ENCODE data around the gene NR2F1-AS1. TPM values are rescaled to one million over a fixed set of nuclear protein-coding genes. Genes with fewer than 3 reads are reported as not detected.

Gene NR2F1-AS1
- total and polyA plus RNA-seq, 2 experiments from 2014 or later: 0.59 to 4.5 TPM

DNA sequence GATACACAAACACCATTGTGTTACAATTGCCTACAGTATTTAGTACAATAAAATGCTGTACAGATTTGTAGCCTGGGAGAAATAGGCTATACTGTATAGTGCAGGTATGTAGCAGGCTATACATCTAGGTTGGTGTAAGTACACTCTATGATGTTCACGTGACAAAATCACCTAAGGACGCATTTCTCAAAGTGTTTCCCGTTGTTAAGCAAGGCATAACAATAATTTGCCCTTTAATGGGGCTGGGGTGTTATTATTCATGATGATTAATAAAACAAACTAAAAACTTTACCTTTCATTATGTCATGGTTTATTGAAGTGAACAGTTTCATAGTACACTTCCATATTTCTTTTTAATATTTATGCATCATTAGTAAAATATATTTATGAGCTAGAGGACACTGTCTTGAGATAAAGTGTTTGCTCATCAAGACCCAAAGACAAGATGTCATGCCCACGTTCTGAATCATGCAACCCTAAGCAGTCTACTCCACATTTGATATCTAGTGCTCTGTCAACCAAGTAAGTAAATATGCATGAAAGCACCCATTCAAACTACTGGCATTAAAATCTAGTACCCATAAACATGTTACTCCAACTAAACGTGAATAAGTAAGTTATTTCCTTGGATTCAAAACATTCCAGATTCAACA, 220.5 kb downstream of the NR2F1-AS1 start (continued):
- TF ChIP-seq, protein P1, sequence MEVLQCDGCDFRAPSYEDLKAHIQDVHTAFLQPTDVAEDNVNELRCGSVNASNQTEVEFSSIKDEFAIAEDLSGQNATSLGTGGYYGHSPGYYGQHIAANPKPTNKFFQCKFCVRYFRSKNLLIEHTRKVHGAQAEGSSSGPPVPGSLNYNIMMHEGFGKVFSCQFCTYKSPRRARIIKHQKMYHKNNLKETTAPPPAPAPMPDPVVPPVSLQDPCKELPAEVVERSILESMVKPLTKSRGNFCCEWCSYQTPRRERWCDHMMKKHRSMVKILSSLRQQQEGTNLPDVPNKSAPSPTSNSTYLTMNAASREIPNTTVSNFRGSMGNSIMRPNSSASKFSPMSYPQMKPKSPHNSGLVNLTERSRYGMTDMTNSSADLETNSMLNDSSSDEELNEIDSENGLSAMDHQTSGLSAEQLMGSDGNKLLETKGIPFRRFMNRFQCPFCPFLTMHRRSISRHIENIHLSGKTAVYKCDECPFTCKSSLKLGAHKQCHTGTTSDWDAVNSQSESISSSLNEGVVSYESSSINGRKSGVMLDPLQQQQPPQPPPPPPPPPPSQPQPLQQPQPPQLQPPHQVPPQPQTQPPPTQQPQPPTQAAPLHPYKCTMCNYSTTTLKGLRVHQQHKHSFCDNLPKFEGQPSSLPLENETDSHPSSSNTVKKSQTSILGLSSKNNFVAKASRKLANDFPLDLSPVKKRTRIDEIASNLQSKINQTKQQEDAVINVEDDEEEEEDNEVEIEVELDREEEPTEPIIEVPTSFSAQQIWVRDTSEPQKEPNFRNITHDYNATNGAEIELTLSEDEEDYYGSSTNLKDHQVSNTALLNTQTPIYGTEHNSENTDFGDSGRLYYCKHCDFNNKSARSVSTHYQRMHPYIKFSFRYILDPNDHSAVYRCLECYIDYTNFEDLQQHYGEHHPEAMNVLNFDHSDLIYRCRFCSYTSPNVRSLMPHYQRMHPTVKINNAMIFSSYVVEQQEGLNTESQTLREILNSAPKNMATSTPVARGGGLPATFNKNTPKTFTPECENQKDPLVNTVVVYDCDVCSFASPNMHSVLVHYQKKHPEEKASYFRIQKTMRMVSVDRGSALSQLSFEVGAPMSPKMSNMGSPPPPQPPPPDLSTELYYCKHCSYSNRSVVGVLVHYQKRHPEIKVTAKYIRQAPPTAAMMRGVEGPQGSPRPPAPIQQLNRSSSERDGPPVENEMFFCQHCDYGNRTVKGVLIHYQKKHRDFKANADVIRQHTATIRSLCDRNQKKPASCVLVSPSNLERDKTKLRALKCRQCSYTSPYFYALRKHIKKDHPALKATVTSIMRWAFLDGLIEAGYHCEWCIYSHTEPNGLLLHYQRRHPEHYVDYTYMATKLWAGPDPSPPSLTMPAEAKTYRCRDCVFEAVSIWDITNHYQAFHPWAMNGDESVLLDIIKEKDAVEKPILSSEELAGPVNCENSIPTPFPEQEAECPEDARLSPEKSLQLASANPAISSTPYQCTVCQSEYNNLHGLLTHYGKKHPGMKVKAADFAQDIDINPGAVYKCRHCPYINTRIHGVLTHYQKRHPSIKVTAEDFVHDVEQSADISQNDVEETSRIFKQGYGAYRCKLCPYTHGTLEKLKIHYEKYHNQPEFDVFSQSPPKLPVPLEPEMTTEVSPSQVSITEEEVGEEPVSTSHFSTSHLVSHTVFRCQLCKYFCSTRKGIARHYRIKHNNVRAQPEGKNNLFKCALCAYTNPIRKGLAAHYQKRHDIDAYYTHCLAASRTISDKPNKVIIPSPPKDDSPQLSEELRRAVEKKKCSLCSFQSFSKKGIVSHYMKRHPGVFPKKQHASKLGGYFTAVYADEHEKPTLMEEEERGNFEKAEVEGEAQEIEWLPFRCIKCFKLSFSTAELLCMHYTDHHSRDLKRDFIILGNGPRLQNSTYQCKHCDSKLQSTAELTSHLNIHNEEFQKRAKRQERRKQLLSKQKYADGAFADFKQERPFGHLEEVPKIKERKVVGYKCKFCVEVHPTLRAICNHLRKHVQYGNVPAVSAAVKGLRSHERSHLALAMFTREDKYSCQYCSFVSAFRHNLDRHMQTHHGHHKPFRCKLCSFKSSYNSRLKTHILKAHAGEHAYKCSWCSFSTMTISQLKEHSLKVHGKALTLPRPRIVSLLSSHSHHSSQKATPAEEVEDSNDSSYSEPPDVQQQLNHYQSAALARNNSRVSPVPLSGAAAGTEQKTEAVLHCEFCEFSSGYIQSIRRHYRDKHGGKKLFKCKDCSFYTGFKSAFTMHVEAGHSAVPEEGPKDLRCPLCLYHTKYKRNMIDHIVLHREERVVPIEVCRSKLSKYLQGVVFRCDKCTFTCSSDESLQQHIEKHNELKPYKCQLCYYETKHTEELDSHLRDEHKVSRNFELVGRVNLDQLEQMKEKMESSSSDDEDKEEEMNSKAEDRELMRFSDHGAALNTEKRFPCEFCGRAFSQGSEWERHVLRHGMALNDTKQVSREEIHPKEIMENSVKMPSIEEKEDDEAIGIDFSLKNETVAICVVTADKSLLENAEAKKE (CRISPR knock-in tag; IDR thresholded peaks at IDR 0.05): no peak
- TF ChIP-seq STAT1 (IDR thresholded peaks at IDR 0.05; ENCODE audit: unreplicated experiment): no peak

DNA sequence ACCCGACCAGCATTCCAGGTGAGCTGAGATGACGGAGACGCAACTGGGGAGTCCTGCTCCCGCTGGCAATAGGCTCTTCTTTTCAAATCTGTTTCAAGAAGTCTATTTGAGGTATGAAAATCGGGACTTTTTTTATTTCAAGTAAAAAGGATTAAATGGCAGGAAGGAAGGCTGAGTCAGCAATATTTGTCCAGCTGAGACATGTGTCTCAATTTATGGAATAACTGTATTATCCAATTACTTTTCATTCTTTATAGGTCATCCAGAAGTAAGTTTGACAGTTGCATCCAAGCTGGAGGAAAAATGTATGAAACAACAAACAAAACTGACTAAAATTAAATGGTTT, 221.1 kb downstream of the NR2F1-AS1 start:
- Mint-ChIP-seq H3K27me3 (ENCODE audit: insufficient read depth, low read depth, poor library complexity) (peaks cover 2% of the 10 kb centered on the region), H3K9me3 (no peaks in the 10 kb centered on the region), H3K36me3 (ENCODE audit: low read depth) (no peaks in the 10 kb centered on the region), H3K4me1 (peaks cover 11% of the 10 kb centered on the region; the same call in 2 of the 3 replicates), H3K4me3 (no peak overlapping the region), H3K27ac (peak overlapping the region; percentile 5; the same call in 1 of the 2 replicates)
- Histone ChIP-seq H3K4me2 (no peak overlapping the region), H3K27me3 (ENCODE audit: insufficient read depth) (no peaks in the 10 kb centered on the region), H3K36me3 (ENCODE audit: insufficient read depth) (no peaks in the 10 kb centered on the region), H3K4me3 (no peak overlapping the region), H3F3A (replicated peaks; ENCODE audit: low read depth) (no peaks in the 10 kb centered on the region), H4K20me1 (replicated peaks; ENCODE audit: insufficient read depth) (no peaks in the 10 kb centered on the region), H3K79me2 (replicated peaks; ENCODE audit: insufficient read depth) (no peaks in the 10 kb centered on the region), H3K4me1 (ENCODE audit: insufficient read depth) (no peaks in the 10 kb centered on the region), H3K9me2 (ENCODE audit: insufficient read depth) (no peaks in the 10 kb centered on the region), H3K27ac (ENCODE audit: low read depth) (no peak overlapping the region), H2AFZ (peak overlapping the region; percentile 70; the same call in 1 of the 2 replicates)
- DNase-seq (ENCODE audit: low spot score): no peak
- ATAC-seq: no peak
- TF ChIP-seq NANOG (IDR thresholded peaks at IDR 0.05; ENCODE audit: borderline replicate concordance) (no peak), STAT1 (IDR thresholded peaks at IDR 0.05; ENCODE audit: unreplicated experiment) (no peak), ZNF331 (CRISPR knock-in tag; IDR thresholded peaks at IDR 0.05; ENCODE audit: low read depth) (no peak), POLR2AphosphoS5 (IDR thresholded peaks at IDR 0.05; ENCODE audit: low read depth) (no peak), EZH2phosphoT487 (IDR thresholded peaks at IDR 0.05; ENCODE audit: unreplicated experiment) (no peak)
- TF ChIP-seq, protein P2, sequence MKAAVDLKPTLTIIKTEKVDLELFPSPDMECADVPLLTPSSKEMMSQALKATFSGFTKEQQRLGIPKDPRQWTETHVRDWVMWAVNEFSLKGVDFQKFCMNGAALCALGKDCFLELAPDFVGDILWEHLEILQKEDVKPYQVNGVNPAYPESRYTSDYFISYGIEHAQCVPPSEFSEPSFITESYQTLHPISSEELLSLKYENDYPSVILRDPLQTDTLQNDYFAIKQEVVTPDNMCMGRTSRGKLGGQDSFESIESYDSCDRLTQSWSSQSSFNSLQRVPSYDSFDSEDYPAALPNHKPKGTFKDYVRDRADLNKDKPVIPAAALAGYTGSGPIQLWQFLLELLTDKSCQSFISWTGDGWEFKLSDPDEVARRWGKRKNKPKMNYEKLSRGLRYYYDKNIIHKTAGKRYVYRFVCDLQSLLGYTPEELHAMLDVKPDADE (IDR thresholded peaks at IDR 0.05): no peak
- TF ChIP-seq, protein P3, sequence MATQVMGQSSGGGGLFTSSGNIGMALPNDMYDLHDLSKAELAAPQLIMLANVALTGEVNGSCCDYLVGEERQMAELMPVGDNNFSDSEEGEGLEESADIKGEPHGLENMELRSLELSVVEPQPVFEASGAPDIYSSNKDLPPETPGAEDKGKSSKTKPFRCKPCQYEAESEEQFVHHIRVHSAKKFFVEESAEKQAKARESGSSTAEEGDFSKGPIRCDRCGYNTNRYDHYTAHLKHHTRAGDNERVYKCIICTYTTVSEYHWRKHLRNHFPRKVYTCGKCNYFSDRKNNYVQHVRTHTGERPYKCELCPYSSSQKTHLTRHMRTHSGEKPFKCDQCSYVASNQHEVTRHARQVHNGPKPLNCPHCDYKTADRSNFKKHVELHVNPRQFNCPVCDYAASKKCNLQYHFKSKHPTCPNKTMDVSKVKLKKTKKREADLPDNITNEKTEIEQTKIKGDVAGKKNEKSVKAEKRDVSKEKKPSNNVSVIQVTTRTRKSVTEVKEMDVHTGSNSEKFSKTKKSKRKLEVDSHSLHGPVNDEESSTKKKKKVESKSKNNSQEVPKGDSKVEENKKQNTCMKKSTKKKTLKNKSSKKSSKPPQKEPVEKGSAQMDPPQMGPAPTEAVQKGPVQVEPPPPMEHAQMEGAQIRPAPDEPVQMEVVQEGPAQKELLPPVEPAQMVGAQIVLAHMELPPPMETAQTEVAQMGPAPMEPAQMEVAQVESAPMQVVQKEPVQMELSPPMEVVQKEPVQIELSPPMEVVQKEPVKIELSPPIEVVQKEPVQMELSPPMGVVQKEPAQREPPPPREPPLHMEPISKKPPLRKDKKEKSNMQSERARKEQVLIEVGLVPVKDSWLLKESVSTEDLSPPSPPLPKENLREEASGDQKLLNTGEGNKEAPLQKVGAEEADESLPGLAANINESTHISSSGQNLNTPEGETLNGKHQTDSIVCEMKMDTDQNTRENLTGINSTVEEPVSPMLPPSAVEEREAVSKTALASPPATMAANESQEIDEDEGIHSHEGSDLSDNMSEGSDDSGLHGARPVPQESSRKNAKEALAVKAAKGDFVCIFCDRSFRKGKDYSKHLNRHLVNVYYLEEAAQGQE (IDR thresholded peaks at IDR 0.05; ENCODE audit: unreplicated experiment): no peak
